OCI-LY7 (cell line): ENCODE measurements around the gene CD81. TPM values are rescaled to one million over a fixed set of nuclear protein-coding genes. Genes with fewer than 3 reads are reported as not detected.

Source experiments
- BruUV-seq: library from RNA; stranded (reverse); fragments of 400-500 nt; replicated peaks from 2 replicates; lab custom pipeline; 2021; lab: Mats Ljungman, UMichigan
- CTCF ChIA-PET: fragments of 300-600 bp; sonication (Branson Sonifier 250); formaldehyde crosslinking; loops from one replicate; lab custom pipeline; 2022; ENCODE audit warnings: antibody characterized with exemption; ENCODE audit not compliant: unreplicated experiment; lab: Charles Lee
- POLR2A ChIA-PET: fragments of 300-600 bp; sonication (Branson Sonifier 250); formaldehyde crosslinking; loops from one replicate; lab custom pipeline; 2022; ENCODE audit warnings: antibody characterized with exemption; lab: Charles Lee
- DNase-seq: peaks from one replicate; pipeline ENCODE4 v3.0.0-alpha.2; 2015; ENCODE audit warnings: low spot score
- H2AFZ ChIP-seq: fragments of 200-600 bp; sonication (generic), shearing (Covaris generic); 2 replicates; pipeline ENCODE4 v1.6.1; 2014; ENCODE audit warnings: mild to moderate bottlenecking, antibody characterized with exemption, low read length, moderate library complexity
- H3K27ac ChIP-seq: fragments of 200-600 bp; sonication (generic); 2 replicates; pipeline ENCODE4 v1.5.1; 2014; ENCODE audit warnings: mixed run types, low read depth, mild to moderate bottlenecking, moderate library complexity, low read length, inconsistent platforms; ENCODE audit not compliant: poor library complexity, severe bottlenecking
- H3K36me3 ChIP-seq: fragments of 200-600 bp; sonication (generic); 2 replicates; pipeline ENCODE4 v1.6.1; 2014; ENCODE audit warnings: mild to moderate bottlenecking, antibody characterized with exemption, low read length, moderate library complexity, mixed read lengths; ENCODE audit not compliant: insufficient read depth
- H3K4me1 ChIP-seq: fragments of 200-600 bp; sonication (generic); 2 replicates; pipeline ENCODE4 v1.5.1; 2014; ENCODE audit warnings: mild to moderate bottlenecking, low read length; ENCODE audit not compliant: insufficient read depth, poor library complexity, severe bottlenecking
- H3K4me2 ChIP-seq: fragments of 200-600 bp; sonication (generic); 2 replicates; pipeline ENCODE4 v1.6.1; 2014; ENCODE audit warnings: mild to moderate bottlenecking, low read length
- H3K4me3 ChIP-seq: fragments of 200-600 bp; sonication (generic); 2 replicates; pipeline ENCODE4 v1.5.1; 2014; ENCODE audit warnings: mild to moderate bottlenecking, low read depth, low read length; ENCODE audit not compliant: poor library complexity, severe bottlenecking
- H3K79me2 ChIP-seq: fragments of 200-600 bp; sonication (generic); 2 replicates; pipeline ENCODE4 v1.6.1; 2016; ENCODE audit warnings: low read depth, mild to moderate bottlenecking, low read length, moderate library complexity, mixed read lengths; ENCODE audit not compliant: insufficient read depth
- H3K9me2 ChIP-seq: fragments of 200-600 bp; sonication (generic); 2 replicates; pipeline ENCODE4 v1.6.1; 2016; ENCODE audit warnings: mild to moderate bottlenecking, low read length, mixed read lengths; ENCODE audit not compliant: insufficient read depth
- H3K9me3 ChIP-seq: fragments of 200-600 bp; sonication (generic); 2 replicates; pipeline ENCODE4 v1.6.1; 2014; ENCODE audit warnings: mild to moderate bottlenecking, mixed run types, low read length, mixed read lengths
- H4K20me1 ChIP-seq: fragments of 200-600 bp; sonication (generic); 2 replicates; pipeline ENCODE4 v1.6.1; 2014; ENCODE audit warnings: mild to moderate bottlenecking, antibody characterized with exemption, low read length, moderate library complexity, mixed read lengths; ENCODE audit not compliant: insufficient read depth
- EZH2phosphoT487 ChIP-seq: fragments of 200-600 bp; sonication (generic); IDR thresholded peaks from 2 replicates; pipeline ENCODE4 v1.6.1; 2018; ENCODE audit warnings: low read depth, borderline replicate concordance, mild to moderate bottlenecking, mixed run types, antibody characterized with exemption, low read length, moderate library complexity, mixed read lengths
- intact Hi-C: fragments of 100-400 bp; cut with micrococcal nuclease; formaldehyde crosslinking; loops from one replicate; pipeline ENCODE4 v1.10.0; 2022; ENCODE audit not compliant: unreplicated experiment
- total RNA-seq, 2 experiments: library from RNA; depleted of rRNA in 1 of 2; stranded (reverse); fragments of >200 nt in 1 of 2; shearing (Covaris generic) in 1 of 2; gene quantifications; 2 replicates each; pipeline ENCODE4 v1.2.3, GENCODE V29; 2014 to 2022
- TF ChIP-seq, protein P1 (sequence below): fragments of 200-600 bp; sonication (generic); conservative IDR thresholded peaks from 2 replicates; pipeline ENCODE4 v1.5.1; 2014; ENCODE audit warnings: mild to moderate bottlenecking, antibody characterized with exemption, low read length, moderate library complexity, mixed read lengths

CD81 gene
- total RNA-seq, 2 experiments from 2014 or later = 290 to 343 TPM

DNA sequence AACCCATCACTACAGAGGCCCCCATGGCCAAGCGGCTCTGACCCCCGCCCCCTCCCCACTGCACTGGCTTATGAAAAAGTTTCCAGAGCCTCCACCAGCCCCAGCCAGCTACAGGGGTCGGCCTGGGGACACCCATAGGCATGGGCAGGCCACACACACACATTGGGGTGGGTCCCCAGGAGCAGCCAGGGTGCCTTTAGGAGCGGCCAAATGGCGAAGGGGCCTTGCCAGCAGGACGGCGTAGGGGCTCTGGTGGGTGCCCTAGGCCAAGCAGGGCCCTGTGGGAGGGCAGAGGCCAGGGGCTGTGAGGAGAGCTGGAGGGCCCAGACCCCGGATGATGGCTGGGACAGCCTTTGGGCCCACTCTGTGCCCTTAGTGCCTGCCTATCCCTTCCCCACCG is 33.5 kb downstream of the CD81 start:
- Histone ChIP-seq H3K36me3 (no peaks in the 10 kb centered on the region), H3K9me2 (no peaks in the 10 kb centered on the region), H3K4me1 (no peaks in the 10 kb centered on the region), H3K79me2 (no peaks in the 10 kb centered on the region), H3K27ac (no peak overlapping the region), H3K4me3 (no peak overlapping the region), H2AFZ (no peak overlapping the region), H3K4me2 (no peak overlapping the region), H4K20me1 (no peaks in the 10 kb centered on the region), H3K9me3 (no peaks in the 10 kb centered on the region)
- intact Hi-C loops = no loop called here
- TF ChIP-seq EZH2phosphoT487 = no peak
- DNase-seq = no peak
- ChIA-PET CTCF (interaction anchor here (0.7 kb wide), 1 partner anchor 106 kb away, joined by 4 read pairs; no protein-coding TSS in a partner anchor), POLR2A (no interaction called here)
- BruUV-seq = no TSS peak

DNA sequence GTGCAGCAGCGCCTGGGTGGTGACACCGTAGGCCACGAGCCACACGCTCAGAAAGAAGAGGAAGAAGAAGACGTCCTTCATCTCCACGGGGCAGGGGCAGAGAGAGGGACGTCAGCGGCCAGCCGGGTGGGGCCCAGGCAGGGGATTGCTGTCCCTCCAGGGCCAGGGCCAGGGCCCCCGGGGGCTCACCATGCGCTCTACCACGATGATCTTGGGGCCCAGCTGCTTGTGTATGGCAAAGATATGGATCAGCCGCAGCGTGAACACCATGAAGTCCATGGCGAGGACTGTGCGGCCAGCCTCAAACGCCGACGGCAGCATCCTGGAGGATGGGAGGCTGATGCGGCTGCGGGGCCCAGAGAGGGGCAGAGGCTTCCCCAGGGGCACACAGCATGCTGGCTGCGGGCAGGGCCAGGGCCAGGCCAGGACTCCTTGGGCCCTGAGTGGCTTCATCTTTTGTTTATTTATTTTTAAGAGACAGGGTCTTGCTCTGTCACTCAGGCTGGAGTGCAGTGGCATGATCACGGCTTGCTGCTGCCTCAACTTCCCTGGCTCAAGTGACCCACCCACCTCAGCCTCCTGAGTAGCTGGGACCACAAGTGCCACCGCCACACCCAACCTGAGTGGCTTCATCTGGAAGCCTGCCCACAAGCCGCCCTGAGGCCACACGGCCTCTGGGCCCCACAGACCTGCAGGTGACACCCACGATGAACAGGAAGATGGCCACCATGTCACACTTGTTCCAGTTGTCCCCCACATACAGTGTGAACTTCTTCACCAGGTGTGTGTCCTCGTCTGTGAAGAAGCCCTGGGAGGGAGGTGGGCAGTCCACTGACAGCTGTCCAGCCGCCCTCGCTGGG is 34.6 kb downstream of the CD81 start:
- Histone ChIP-seq H4K20me1 (no peaks in the 10 kb centered on the region), H3K4me3 (no peak overlapping the region), H3K79me2 (no peaks in the 10 kb centered on the region), H3K27ac (no peak overlapping the region), H3K4me2 (no peak overlapping the region), H3K9me2 (no peaks in the 10 kb centered on the region), H2AFZ (no peak overlapping the region), H3K4me1 (no peaks in the 10 kb centered on the region), H3K36me3 (no peaks in the 10 kb centered on the region), H3K9me3 (no peaks in the 10 kb centered on the region)
- ChIA-PET POLR2A (no interaction called here), CTCF (no interaction called here)
- intact Hi-C loops = no loop called here
- BruUV-seq = no TSS peak
- no peak for TF ChIP-seq EZH2phosphoT487
- TF ChIP-seq, protein P1, sequence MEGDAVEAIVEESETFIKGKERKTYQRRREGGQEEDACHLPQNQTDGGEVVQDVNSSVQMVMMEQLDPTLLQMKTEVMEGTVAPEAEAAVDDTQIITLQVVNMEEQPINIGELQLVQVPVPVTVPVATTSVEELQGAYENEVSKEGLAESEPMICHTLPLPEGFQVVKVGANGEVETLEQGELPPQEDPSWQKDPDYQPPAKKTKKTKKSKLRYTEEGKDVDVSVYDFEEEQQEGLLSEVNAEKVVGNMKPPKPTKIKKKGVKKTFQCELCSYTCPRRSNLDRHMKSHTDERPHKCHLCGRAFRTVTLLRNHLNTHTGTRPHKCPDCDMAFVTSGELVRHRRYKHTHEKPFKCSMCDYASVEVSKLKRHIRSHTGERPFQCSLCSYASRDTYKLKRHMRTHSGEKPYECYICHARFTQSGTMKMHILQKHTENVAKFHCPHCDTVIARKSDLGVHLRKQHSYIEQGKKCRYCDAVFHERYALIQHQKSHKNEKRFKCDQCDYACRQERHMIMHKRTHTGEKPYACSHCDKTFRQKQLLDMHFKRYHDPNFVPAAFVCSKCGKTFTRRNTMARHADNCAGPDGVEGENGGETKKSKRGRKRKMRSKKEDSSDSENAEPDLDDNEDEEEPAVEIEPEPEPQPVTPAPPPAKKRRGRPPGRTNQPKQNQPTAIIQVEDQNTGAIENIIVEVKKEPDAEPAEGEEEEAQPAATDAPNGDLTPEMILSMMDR = no peak
- DNase-seq = no peak

DNA sequence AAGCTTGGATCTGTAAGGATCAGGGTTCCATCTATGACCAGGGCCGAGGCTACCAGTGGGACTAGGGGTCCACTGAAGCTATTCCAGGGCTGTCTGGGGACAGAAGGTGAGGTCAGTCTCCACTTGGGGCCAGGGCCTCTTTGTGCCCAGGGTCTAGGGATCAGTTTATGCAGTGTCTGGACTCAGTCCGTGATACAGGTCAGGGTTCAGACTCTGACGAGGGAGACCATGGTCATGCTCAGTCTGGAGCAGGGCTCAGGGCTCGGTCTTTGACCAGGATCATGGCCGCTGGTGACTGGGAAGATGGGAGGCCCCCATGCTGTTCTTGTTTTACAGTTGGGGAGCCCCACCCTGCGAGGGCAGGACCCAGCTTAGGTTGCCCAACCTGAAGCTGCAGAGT is 35.2 kb downstream of the CD81 start:
- Histone ChIP-seq H4K20me1 (no peaks in the 10 kb centered on the region), H3K4me3 (no peak overlapping the region), H3K4me2 (no peak overlapping the region), H3K9me2 (no peaks in the 10 kb centered on the region), H3K27ac (no peak overlapping the region), H3K4me1 (no peaks in the 10 kb centered on the region), H3K36me3 (no peaks in the 10 kb centered on the region), H3K79me2 (no peaks in the 10 kb centered on the region), H2AFZ (no peak overlapping the region), H3K9me3 (no peaks in the 10 kb centered on the region)
- DNase-seq = no peak
- intact Hi-C loops = no loop called here
- no TSS peak for BruUV-seq
- TF ChIP-seq, protein P1 = no peak
- TF ChIP-seq EZH2phosphoT487 = no peak
- POLR2A ChIA-PET = no interaction called here
- CTCF ChIA-PET = no interaction called here
